Midbrain (tissue), 1 donor: ENCODE data around the gene CLN6.
"Not testable (repeated sequence)": the region's sequence is repeated elsewhere in the genome, so short reads cannot be mapped to it uniquely, and the experiment has no call there.

Experiments
- DNase-seq: peaks from one replicate; lab custom pipeline; 2025; lab: John Stamatoyannopoulos, UW

Gene CLN6

DNA sequence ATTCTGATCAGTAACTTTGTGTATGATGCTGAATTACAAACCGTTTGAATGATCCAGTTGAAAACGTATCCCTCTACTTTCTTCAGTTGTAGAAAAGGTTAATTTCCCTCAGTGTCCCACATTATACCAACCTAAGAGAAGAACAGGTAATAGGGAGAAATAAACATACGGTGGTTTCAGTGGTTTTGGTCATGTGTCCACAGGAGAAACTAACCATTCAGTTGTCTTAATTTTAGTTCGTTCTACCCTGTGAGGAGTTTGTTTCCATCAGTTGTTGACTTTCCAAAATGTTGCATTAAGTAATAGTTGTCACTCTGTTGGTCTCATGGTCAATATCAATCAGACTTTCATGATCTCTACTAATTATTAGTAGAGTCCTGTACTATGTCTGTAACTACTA lies 39.5 kb downstream of the CLN6 start:
- DNase-seq = no peak

DNA sequence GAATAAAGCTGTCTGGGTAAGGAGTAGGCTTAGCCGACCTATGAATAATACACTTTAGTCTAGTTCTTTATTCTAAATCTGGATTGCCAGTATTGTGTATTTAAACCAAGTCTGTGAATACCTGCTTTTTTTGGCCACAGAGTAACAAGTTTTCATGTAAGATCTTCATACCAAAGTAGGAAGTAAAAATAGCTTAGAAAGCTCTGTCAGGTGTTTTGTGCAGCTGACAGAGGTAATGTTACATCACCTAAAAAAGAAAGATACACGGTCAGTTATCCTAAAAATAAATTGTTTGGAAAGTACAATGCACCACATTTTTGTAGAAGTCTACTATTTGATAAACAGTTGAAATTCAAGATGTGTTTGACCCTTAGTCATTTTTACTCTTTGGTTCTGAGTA lies 40.9 kb downstream of the CLN6 start:
- no peak for DNase-seq

DNA sequence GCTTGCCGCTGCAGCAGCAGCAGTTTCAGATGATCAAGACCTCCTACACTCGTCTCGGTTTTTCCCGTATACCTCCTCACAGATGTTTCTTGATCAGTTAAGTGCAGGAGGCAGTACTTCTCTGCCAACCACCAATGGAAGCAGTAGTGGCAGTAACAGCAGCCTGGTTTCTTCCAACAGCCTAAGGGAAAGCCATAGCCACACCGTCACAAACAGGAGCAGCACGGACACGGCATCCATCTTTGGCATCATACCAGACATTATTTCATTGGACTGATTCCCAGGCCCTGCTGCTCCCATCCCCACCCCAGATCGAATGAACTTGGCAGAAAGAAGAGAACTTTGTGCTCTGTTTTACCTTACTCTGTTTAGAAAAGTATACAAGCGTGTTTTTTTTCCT lies 42.0 kb downstream of the CLN6 start:
- DNase-seq = peak; percentile 73

GRCh38 chr15:68186671-68187397 lies 42.7 kb downstream of the CLN6 start:
- no peak for DNase-seq

DNA sequence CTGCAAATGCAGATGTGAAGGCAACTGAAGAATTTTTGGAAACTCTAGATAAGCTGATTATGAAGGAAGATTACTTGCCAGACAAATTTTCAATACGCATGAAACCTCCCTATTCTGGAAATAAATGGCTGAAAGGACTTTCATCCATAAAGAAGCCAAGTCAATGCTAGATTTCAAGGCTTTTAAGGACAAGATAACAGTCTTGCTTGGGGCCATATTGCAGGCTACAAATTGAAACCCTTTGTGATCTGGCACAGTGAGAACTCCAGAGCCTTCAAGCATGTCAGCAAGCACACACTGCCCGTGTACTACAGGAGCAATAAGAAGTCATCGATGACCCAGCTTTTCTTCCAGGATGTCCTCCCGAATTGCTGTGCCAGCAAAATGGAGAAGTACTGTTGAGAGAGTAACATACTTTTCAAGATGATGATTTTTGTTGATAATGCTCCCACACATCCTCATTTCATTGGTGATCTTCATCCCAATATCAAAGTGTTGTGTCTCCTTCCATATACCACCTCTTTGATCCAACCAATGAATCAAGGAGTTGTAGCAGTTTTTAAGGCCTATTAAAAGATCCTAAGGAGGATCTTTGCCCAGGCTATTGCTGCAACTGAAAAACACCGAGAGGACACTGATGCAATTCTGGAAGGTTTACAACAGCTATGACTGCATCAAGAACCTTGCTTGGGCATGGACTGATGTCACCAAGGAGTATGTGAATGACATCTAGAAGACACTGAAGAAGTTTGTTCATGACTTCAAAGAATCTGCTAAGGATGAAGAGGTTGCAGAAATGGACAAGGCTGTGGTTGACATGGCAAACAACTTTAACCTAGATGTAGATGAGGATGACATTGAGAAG lies 44.7 kb downstream of the CLN6 start:
- no peak for DNase-seq

- no peak for DNase-seq
Measured at GRCh38 chr15:68183616-68184315, 45.8 kb downstream of the CLN6 start.

DNA sequence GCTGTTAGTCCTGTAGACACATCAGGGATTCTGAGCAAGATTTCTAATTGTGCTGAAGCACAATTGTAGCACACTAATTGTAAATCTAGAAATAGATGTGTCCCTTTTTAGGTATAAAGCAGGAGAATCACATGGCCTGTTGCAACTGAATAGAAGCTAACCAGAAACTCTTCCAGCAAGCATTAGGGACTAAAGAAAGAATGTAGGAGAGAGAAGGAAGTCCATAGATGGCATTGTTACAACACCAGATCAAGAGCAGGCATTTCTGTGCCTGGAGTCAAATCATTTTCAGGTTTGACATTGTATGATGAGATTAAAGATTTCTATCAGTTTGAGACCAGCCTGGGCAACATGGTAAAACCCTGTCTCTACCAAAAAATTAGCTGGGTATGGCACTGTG lies 51.8 kb downstream of the CLN6 start:
- DNase-seq = no peak

- DNase-seq = no peak
Measured at GRCh38 chr15:68176601-68177000, 52.9 kb downstream of the CLN6 start.

GRCh38 chr15:68175526-68175925 lies 54.0 kb downstream of the CLN6 start:
- no peak for DNase-seq

DNA sequence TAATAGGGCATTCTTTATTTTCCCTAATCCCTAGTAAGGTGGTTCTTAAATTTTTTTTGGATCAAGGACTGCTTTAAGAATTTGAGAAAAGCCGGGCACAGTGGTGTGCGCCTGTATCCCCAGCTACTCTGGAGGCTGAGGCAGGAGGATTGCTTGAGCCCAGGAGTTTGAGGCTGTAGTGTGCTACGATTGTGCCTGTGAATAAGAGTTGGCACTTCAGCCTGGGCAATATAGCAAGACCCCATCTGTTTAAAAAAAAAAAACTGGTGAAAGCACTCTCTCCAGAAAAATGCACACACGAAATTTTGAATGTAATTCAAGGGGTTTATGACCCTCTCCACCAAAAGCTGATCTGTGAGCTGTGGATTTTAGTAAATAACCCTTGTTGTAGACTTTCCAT lies 56.4 kb downstream of the CLN6 start:
- DNase-seq = no peak

GRCh38 chr15:68172037-68172436 lies 57.5 kb downstream of the CLN6 start:
- not testable (repeated sequence) for DNase-seq

- no peak for DNase-seq
Measured at GRCh38 chr15:68166847-68167246, 62.7 kb downstream of the CLN6 start.

- DNase-seq = no peak
Measured at GRCh38 chr15:68163191-68163590, 66.3 kb downstream of the CLN6 start.

- DNase-seq = no peak
Measured at GRCh38 chr15:68158046-68158628, 71.4 kb downstream of the CLN6 start.

GRCh38 chr15:68157074-68157473 lies 72.5 kb downstream of the CLN6 start:
- no peak for DNase-seq
